Adrenal gland (tissue), 5 donors: ENCODE data around the gene HECW1.

Source experiments
- POLR2A ChIP-seq, 2 donors: fragments of 450-650 bp; IDR thresholded peaks; one replicate each; pipeline ENCODE4 v1.6.1; 2017; ENCODE audit warnings: antibody characterized with exemption in 2 of 2, mild to moderate bottlenecking in 2 of 2, moderate library complexity in 1 of 2
- TF ChIP-seq, protein P1 (sequence below), 6 experiments: fragments of 450-650 bp in 4 of 6; fragments of 200-600 bp in 2 of 6; sonication (generic) in 1 of 6; IDR thresholded peaks; 1 replicate in 5 of 6; 2 replicates in 1 of 6; pipeline versions ENCODE4 v1.5.1 to v1.8.0; 2016 to 2021; ENCODE audit warnings: antibody characterized with exemption in 6 of 6, mild to moderate bottlenecking in 2 of 6, moderate library complexity in 1 of 6
- donor health status: DM: no; HTN: no; CAD: no.

DNA sequence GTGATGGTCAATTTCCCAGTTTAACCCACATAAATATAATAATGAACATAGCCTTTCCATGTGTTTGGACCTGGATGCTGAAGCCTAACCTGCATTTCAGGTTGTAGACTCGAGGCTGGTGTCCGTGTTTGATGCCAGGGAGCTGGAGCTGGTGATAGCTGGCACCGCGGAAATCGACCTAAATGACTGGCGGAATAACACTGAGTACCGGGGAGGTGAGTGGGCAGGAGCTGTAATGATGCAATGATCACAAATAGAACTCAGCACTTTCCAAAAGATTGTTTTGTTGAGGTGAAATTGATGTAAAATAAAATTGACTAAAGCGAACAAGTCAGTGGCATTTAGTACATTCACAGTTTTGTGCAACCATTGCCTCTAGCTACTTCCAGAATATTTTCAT is 439.7 kb downstream of the HECW1 start:
- no peak for TF ChIP-seq POLR2A (IDR thresholded peaks at IDR 0.05)
- TF ChIP-seq, protein P1, sequence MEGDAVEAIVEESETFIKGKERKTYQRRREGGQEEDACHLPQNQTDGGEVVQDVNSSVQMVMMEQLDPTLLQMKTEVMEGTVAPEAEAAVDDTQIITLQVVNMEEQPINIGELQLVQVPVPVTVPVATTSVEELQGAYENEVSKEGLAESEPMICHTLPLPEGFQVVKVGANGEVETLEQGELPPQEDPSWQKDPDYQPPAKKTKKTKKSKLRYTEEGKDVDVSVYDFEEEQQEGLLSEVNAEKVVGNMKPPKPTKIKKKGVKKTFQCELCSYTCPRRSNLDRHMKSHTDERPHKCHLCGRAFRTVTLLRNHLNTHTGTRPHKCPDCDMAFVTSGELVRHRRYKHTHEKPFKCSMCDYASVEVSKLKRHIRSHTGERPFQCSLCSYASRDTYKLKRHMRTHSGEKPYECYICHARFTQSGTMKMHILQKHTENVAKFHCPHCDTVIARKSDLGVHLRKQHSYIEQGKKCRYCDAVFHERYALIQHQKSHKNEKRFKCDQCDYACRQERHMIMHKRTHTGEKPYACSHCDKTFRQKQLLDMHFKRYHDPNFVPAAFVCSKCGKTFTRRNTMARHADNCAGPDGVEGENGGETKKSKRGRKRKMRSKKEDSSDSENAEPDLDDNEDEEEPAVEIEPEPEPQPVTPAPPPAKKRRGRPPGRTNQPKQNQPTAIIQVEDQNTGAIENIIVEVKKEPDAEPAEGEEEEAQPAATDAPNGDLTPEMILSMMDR (IDR thresholded peaks at IDR 0.05) = no peak
